Gastrocnemius medialis (tissue), 4 donors: Measurements from ENCODE around the gene SLC24A3. TPM values are rescaled to one million over a fixed set of nuclear protein-coding genes. Genes with fewer than 3 reads are reported as not detected.

Source experiments
- ATAC-seq, 2 donors: fragments of 150-250 bp; one replicate each; pipeline ENCODE4 v1.9.1; 2016
- DNase-seq, 2 donors: peaks; one replicate each; pipeline ENCODE4 v3.0.0-alpha.2; 2019
- H3K27ac ChIP-seq, 4 donors: fragments of 200-600 bp; sonication (generic); 1 replicate in 1 of 4; 2 replicates in 3 of 4; pipeline ENCODE4 v1.5.1; 2016 to 2018; ENCODE audit warnings: mild to moderate bottlenecking in 2 of 4, moderate library complexity in 1 of 4
- H3K27me3 ChIP-seq, 3 donors: fragments of 200-600 bp; sonication (generic) in 2 of 3; 1 replicate in 1 of 3; 2 replicates in 2 of 3; pipeline versions ENCODE4 v1.5.1 to v1.6.0; 2016 to 2019; ENCODE audit warnings: mild to moderate bottlenecking in 1 of 3, moderate library complexity in 1 of 3
- H3K36me3 ChIP-seq, 2 donors: fragments of 200-600 bp; sonication (generic) in 1 of 2; one replicate each; pipeline ENCODE4 v1.5.1; 2017 to 2018
- H3K4me1 ChIP-seq, 2 donors: fragments of 200-600 bp; sonication (generic) in 1 of 2; one replicate each; pipeline ENCODE4 v1.5.1; 2016 to 2017; ENCODE audit warnings: mild to moderate bottlenecking in 2 of 2
- H3K4me3 ChIP-seq, 4 donors: fragments of 200-600 bp; sonication (generic) in 3 of 4; 1 replicate in 1 of 4; 2 replicates in 3 of 4; pipeline ENCODE4 v1.5.1; 2016 to 2019; ENCODE audit warnings: mild to moderate bottlenecking in 2 of 4
- H3K9me3 ChIP-seq, 3 donors: fragments of 200-600 bp; sonication (generic) in 2 of 3; 1 replicate in 1 of 3; 2 replicates in 2 of 3; pipeline ENCODE4 v1.5.1; 2016 to 2019
- CTCF ChIP-seq, 5 experiments: fragments of 450-650 bp in 3 of 5; fragments of 200-600 bp in 2 of 5; sonication (generic) in 2 of 5; IDR thresholded peaks in 4 of 5; conservative IDR thresholded peaks in 1 of 5; 1 replicate in 4 of 5; 2 replicates in 1 of 5; pipeline ENCODE4 v1.5.1; 2016 to 2019; ENCODE audit warnings: antibody characterized with exemption in 5 of 5, mild to moderate bottlenecking in 3 of 5, moderate library complexity in 3 of 5
- POLR2A ChIP-seq, 2 donors: fragments of 450-650 bp; IDR thresholded peaks; one replicate each; pipeline ENCODE4 v1.6.1; 2017; ENCODE audit warnings: antibody characterized with exemption in 2 of 2, mild to moderate bottlenecking in 2 of 2, moderate library complexity in 2 of 2
- in situ Hi-C, 4 donors: fragments of 200-750 bp; cut with MboI; loops; one replicate each; pipeline versions ENCODE4 v1.15.0 to v1.8.0; 2017; ENCODE audit warnings: low sequenced_read_pairs in 4 of 4
- intact Hi-C: fragments of 100-400 bp; cut with DNase I; formaldehyde crosslinking; loops from one replicate; pipeline ENCODE4 v1.15.1; 2023; ENCODE audit warnings: low total_unique reads
- total RNA-seq, 4 donors: library from RNA; depleted of rRNA; stranded (reverse); fragments of >200 nt; gene quantifications; one replicate each; pipeline versions ENCODE4 v1.1.0 to v1.2.3, GENCODE V29; 2016

The SLC24A3 gene
- total RNA-seq, 4 donors from 2014 or later: 3.3 to 7.8 (median 6.7) TPM

DNA sequence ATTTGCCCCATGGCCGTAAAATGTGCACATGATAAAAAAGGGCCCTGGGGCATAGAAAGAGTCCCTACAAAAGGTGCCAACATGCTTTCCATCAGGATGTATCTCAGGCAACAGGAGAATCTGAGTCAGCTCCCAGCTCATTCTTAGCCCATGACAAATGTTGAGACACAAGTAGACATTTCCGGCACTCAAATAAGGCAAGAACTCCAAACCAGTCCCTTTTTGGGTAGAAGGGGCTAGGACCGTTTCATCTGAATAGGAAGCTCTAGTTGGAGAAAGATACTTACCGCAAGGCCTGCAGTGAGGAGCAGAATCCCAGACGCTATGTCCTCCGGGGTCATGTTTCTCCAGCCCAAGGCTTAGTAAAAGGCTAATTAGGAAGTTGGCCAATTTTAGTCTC lies 284.6 kb downstream of the SLC24A3 start:
- in situ Hi-C loops: no loop called here

DNA sequence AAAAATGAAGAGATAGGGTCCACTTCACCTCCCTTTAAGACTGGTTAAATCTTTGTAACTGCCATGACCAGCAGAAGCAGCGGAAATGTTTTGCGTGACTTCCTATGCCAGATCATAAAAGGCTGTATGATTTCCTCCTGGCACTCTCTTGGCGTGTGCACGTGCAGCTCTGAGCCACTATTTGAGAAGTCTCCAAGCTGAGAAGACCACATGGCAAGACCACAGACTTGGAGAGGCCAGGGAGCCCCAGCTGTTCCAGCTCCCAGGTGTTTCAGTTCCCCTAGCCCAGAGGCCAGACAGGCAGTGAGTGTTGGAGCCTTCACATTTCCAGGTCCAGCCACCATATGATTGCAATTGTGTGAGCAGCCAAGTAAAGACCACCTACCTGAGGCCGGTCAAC lies 286.3 kb downstream of the SLC24A3 start:
- Histone ChIP-seq H3K4me3 (no peak overlapping the region), H3K36me3 (no peaks in the 10 kb centered on the region), H3K4me1 (peaks cover 18 to 22% of the 10 kb centered on the region in 2 donors), H3K27ac (no peak overlapping the region), H3K9me3 (no peaks in the 10 kb centered on the region), H3K27me3 (no peaks in the 10 kb centered on the region)
- ATAC-seq (no peak), DNase-seq (no peak)
- intact Hi-C loops: no loop called here
- TF ChIP-seq POLR2A (IDR thresholded peaks at IDR 0.05) (no peak), CTCF (IDR thresholded peaks at IDR 0.05 in 4 of 5, conservative IDR thresholded peaks at IDR 0.05 in 1 of 5) (no peak)
- in situ Hi-C loops: no loop called here

More for the DNA sequence above, 284.6 kb downstream of the SLC24A3 start:
- no peaks in the 10 kb centered on the region for H3K9me3 ChIP-seq
- TF ChIP-seq POLR2A (IDR thresholded peaks at IDR 0.05) (no peak), CTCF (IDR thresholded peaks at IDR 0.05 in 4 of 5, conservative IDR thresholded peaks at IDR 0.05 in 1 of 5) (no peak)
- DNase-seq (no peak), ATAC-seq (no peak)
- intact Hi-C loops: no loop called here
- no peak overlapping the region for H3K27ac ChIP-seq
- no peak overlapping the region for H3K4me3 ChIP-seq
- H3K36me3 ChIP-seq: no peaks in the 10 kb centered on the region
- H3K27me3 ChIP-seq: no peaks in the 10 kb centered on the region
- H3K4me1 ChIP-seq: peaks cover 26 to 29% of the 10 kb centered on the region in 2 donors

DNA sequence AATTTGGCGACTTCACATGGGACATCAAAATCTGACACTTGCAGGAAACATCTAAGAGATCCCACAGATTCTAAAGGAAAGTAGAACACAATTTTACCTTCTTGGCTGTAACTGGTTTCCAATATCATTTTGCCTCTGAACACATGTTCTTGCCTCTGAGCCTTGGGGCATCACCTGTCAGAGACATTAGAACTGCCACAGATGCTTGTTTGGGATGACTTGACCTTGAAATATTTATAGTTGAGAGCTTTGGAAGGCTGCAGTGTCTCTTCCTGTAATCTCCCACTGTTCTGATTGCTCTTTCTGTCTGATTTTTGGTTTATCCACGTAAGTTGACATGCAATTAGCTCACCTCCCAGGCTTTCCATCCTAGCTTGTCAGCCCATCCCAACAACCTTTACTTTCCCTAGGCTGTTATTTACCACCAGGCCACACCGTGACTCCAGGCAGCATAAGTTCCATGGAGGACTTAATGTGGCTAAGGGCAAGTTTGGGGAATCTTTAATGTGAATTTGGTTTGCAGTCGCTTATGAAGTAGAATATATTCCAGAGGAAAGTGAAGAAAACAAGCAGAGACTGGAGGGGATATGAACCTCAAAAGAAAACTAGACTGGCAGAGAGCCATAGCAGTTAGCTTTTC lies 289.2 kb downstream of the SLC24A3 start:
- H3K9me3 ChIP-seq: no peaks in the 10 kb centered on the region
- no peaks in the 10 kb centered on the region for H3K36me3 ChIP-seq
- in situ Hi-C loops: no loop called here
- no peaks in the 10 kb centered on the region for H3K27me3 ChIP-seq
- no peak for DNase-seq
- peak; percentile 62 to 80 for ATAC-seq
- intact Hi-C loops: loop anchor here (2.0 kb wide), 1 partner anchor 45 kb away; no protein-coding TSS in a partner anchor
- H3K4me3 ChIP-seq: no peak overlapping the region
- no peak for TF ChIP-seq CTCF (IDR thresholded peaks at IDR 0.05 in 4 of 5, conservative IDR thresholded peaks at IDR 0.05 in 1 of 5)
- TF ChIP-seq POLR2A (IDR thresholded peaks at IDR 0.05): no peak
- H3K4me1 ChIP-seq: peaks cover 9 to 14% of the 10 kb centered on the region in 2 donors
- peak overlapping the region; percentile 89 to 92 (median 89) for H3K27ac ChIP-seq

GRCh38 chr20:19502169-19502568 lies 289.7 kb downstream of the SLC24A3 start:
- peak in 1 of 2 donors; percentile 28 for TF ChIP-seq POLR2A (IDR thresholded peaks at IDR 0.05)
- TF ChIP-seq CTCF (IDR thresholded peaks at IDR 0.05 in 4 of 5, conservative IDR thresholded peaks at IDR 0.05 in 1 of 5): no peak
- H3K27me3 ChIP-seq: no peaks in the 10 kb centered on the region
- in situ Hi-C loops (no loop called here), intact Hi-C loops (loop anchor here (2.0 kb wide), 1 partner anchor 45 kb away; no protein-coding TSS in a partner anchor)
- H3K36me3 ChIP-seq: no peaks in the 10 kb centered on the region
- H3K4me1 ChIP-seq: peaks cover 8 to 14% of the 10 kb centered on the region in 2 donors
- peak overlapping the region; percentile 89 to 92 (median 89) for H3K27ac ChIP-seq
- ATAC-seq (peak; percentile 97), DNase-seq (peak; percentile 81 to 85)
- no peak overlapping the region for H3K4me3 ChIP-seq
- H3K9me3 ChIP-seq: no peaks in the 10 kb centered on the region
